CD8-positive, alpha-beta memory T cell (primary cell): ENCODE results near the gene ZNF808. TPM values are rescaled to one million over a fixed set of nuclear protein-coding genes. Genes with fewer than 3 reads are reported as not detected.
A peak's percentile ranks its signal among the peaks of the same experiment; 100 is the strongest.
"Not testable (repeated sequence)": the region's sequence is repeated elsewhere in the genome, so short reads cannot be mapped to it uniquely, and the experiment has no call there.

ENCODE experiments used
- CTCF ChIA-PET: fragments of 350-600 bp; sonication (Branson Sonifier 250); formaldehyde crosslinking; loops from one replicate; lab custom pipeline; 2021; ENCODE audit warnings: antibody characterized with exemption; lab: Charles Lee
- POLR2A ChIA-PET: fragments of 350-600 bp; sonication (Branson Sonifier 250); formaldehyde crosslinking; loops from one replicate; lab custom pipeline; 2021; ENCODE audit warnings: antibody characterized with exemption; lab: Charles Lee
- DNase-seq, 5 donors: peaks; one replicate each; pipeline versions ENCODE4 v3.0.0 to v3.0.0-alpha.2; 2020 to 2022; ENCODE audit warnings: mixed read lengths in 1 of 5
- H3K27ac ChIP-seq: one replicate; pipeline ENCODE4 v1.7.0; 2013; ENCODE audit warnings: low read depth, mild to moderate bottlenecking, low read length, moderate library complexity
- H3K27me3 ChIP-seq: 2 replicates; pipeline ENCODE4 v1.7.0; 2013; ENCODE audit warnings: low read length, mild to moderate bottlenecking; ENCODE audit not compliant: insufficient read depth, poor library complexity, severe bottlenecking
- H3K36me3 ChIP-seq: 2 replicates; pipeline ENCODE4 v1.7.0; 2013; ENCODE audit warnings: mild to moderate bottlenecking, low read length, moderate library complexity; ENCODE audit not compliant: insufficient read depth
- H3K4me1 ChIP-seq: 2 replicates; pipeline ENCODE4 v1.7.0; 2013; ENCODE audit warnings: mild to moderate bottlenecking, low read length, moderate library complexity; ENCODE audit not compliant: insufficient read depth
- H3K4me3 ChIP-seq: 2 replicates; pipeline ENCODE4 v1.7.0; 2013; ENCODE audit warnings: mild to moderate bottlenecking, low read length
- H3K9me3 ChIP-seq: 2 replicates; pipeline ENCODE4 v1.7.0; 2013; ENCODE audit warnings: mild to moderate bottlenecking, low read length
- H3K27ac Mint-ChIP-seq, 8 donors: one replicate each; pipeline ENCODE4 v1.8.0; 2020 to 2021; ENCODE audit warnings: mixed read lengths in 8 of 8, mild to moderate bottlenecking in 6 of 8, inconsistent platforms in 3 of 8, moderate library complexity in 3 of 8
- H3K27me3 Mint-ChIP-seq, 2 donors: one replicate each; pipeline ENCODE4 v1.8.0; 2020 to 2021; ENCODE audit warnings: mixed read lengths in 2 of 2, mild to moderate bottlenecking in 1 of 2, moderate library complexity in 1 of 2
- H3K36me3 Mint-ChIP-seq, 3 donors: one replicate each; pipeline ENCODE4 v1.8.0; 2020 to 2021; ENCODE audit warnings: mixed read lengths in 3 of 3, inconsistent platforms in 1 of 3, mild to moderate bottlenecking in 1 of 3
- H3K4me1 Mint-ChIP-seq, 3 donors: one replicate each; pipeline ENCODE4 v1.8.0; 2020 to 2021; ENCODE audit warnings: mixed read lengths in 3 of 3, inconsistent platforms in 1 of 3, mild to moderate bottlenecking in 1 of 3
- H3K4me3 Mint-ChIP-seq, 7 donors: one replicate each; pipeline ENCODE4 v1.8.0; 2020 to 2021; ENCODE audit warnings: mixed read lengths in 7 of 7, mild to moderate bottlenecking in 6 of 7, moderate library complexity in 4 of 7, inconsistent platforms in 2 of 7
- H3K9me3 Mint-ChIP-seq, 5 donors: one replicate each; pipeline ENCODE4 v1.8.0; 2020 to 2022; ENCODE audit warnings: mixed read lengths in 5 of 5, mild to moderate bottlenecking in 3 of 5, moderate library complexity in 2 of 5, inconsistent platforms in 1 of 5
- polyA plus RNA-seq: library from polyadenylated mRNA; unstranded; fragments of 300-500 nt; fragmentation: Illumina TruSeq; gene quantifications from one replicate; pipeline ENCODE4 v1.2.3, GENCODE V29; 2021
- total RNA-seq, 2 experiments: library from RNA; stranded (reverse); gene quantifications; one replicate each; pipeline ENCODE4 v1.2.3, GENCODE V29; 2021

ZNF808 gene
- total and polyA plus RNA-seq, 3 experiments from 2014 or later: 14.4 to 31.9 (median 28.2) TPM

- Histone ChIP-seq H3K27ac (no peak overlapping the region), H3K9me3 (peaks cover 35% of the 10 kb centered on the region)
- no peak overlapping the region for H3K4me3 Mint-ChIP-seq
Measured at GRCh38 chr19:52584736-52585440, 57.4 kb downstream of the ZNF808 start.

GRCh38 chr19:52585604-52586003, 58.1 kb downstream of the ZNF808 start:
- peaks cover 31 to 61% (median 60%) of the 10 kb centered on the region in 3 donors for H3K36me3 Mint-ChIP-seq
- peaks cover 32% of the 10 kb centered on the region for H3K36me3 ChIP-seq
- no peak for DNase-seq
- H3K4me1 ChIP-seq: no peaks in the 10 kb centered on the region
- no peaks in the 10 kb centered on the region for H3K27me3 ChIP-seq
- CTCF ChIA-PET: no interaction called here
- no peak overlapping the region for H3K27ac ChIP-seq
- H3K9me3 ChIP-seq: peaks cover 35% of the 10 kb centered on the region
- peaks cover 19 to 64% (median 53%) of the 10 kb centered on the region in 5 donors for H3K9me3 Mint-ChIP-seq
- H3K27me3 Mint-ChIP-seq: no peaks in the 10 kb centered on the region
- no peak overlapping the region for H3K27ac Mint-ChIP-seq
- POLR2A ChIA-PET: no interaction called here
- H3K4me3 Mint-ChIP-seq: no peak overlapping the region
- no peak overlapping the region for H3K4me3 ChIP-seq
- peaks cover 0 to 4% (median 0%) of the 10 kb centered on the region in 3 donors for H3K4me1 Mint-ChIP-seq

More at GRCh38 chr19:52584736-52585440, 57.4 kb downstream of the ZNF808 start:
- Mint-ChIP-seq H3K4me1 (peaks cover 0 to 4% (median 0%) of the 10 kb centered on the region in 3 donors), H3K36me3 (peaks cover 30 to 63% (median 63%) of the 10 kb centered on the region in 3 donors), H3K9me3 (peaks cover 20 to 71% (median 56%) of the 10 kb centered on the region in 5 donors), H3K27me3 (no peaks in the 10 kb centered on the region), H3K27ac (no peak overlapping the region)
- Histone ChIP-seq H3K4me3 (no peak overlapping the region), H3K4me1 (no peaks in the 10 kb centered on the region), H3K27me3 (no peaks in the 10 kb centered on the region), H3K36me3 (peaks cover 33% of the 10 kb centered on the region)
- POLR2A ChIA-PET: no interaction called here
- CTCF ChIA-PET: no interaction called here
- DNase-seq: no peak

GRCh38 chr19:52590728-52591127, 63.3 kb downstream of the ZNF808 start:
- peaks cover 16 to 49% (median 44%) of the 10 kb centered on the region in 3 donors for H3K36me3 Mint-ChIP-seq
- ChIA-PET POLR2A (no interaction called here), CTCF (interaction anchor here (1.0 kb wide), 1 partner anchor 9 kb away, joined by 3 read pairs; no protein-coding TSS in a partner anchor)
- peaks cover 0 to 30% (median 15%) of the 10 kb centered on the region in 5 donors for H3K9me3 Mint-ChIP-seq
- Histone ChIP-seq H3K4me1 (no peaks in the 10 kb centered on the region), H3K27ac (no peak overlapping the region), H3K4me3 (no peak overlapping the region), H3K27me3 (no peaks in the 10 kb centered on the region), H3K36me3 (peaks cover 15% of the 10 kb centered on the region), H3K9me3 (peaks cover 2% of the 10 kb centered on the region)
- no peaks in the 10 kb centered on the region for H3K27me3 Mint-ChIP-seq
- H3K4me3 Mint-ChIP-seq: no peak overlapping the region
- peak overlapping the region in 1 of 8 donors; percentile 23 for H3K27ac Mint-ChIP-seq
- H3K4me1 Mint-ChIP-seq: peaks cover 0 to 4% (median 0%) of the 10 kb centered on the region in 3 donors
- no peak for DNase-seq

- no peak overlapping the region for H3K4me3 Mint-ChIP-seq
- no peaks in the 10 kb centered on the region for H3K27me3 Mint-ChIP-seq
- Histone ChIP-seq H3K36me3 (peaks cover 15% of the 10 kb centered on the region), H3K27ac (no peak overlapping the region), H3K9me3 (peaks cover 10% of the 10 kb centered on the region), H3K27me3 (no peaks in the 10 kb centered on the region), H3K4me1 (no peaks in the 10 kb centered on the region), H3K4me3 (no peak overlapping the region)
- ChIA-PET CTCF (no interaction called here), POLR2A (no interaction called here)
- peaks cover under 1 to 35% (median 14%) of the 10 kb centered on the region in 5 donors for H3K9me3 Mint-ChIP-seq
- peaks cover 13 to 58% (median 50%) of the 10 kb centered on the region in 3 donors for H3K36me3 Mint-ChIP-seq
- H3K27ac Mint-ChIP-seq: no peak overlapping the region
- H3K4me1 Mint-ChIP-seq: peaks cover 0 to 2% (median 0%) of the 10 kb centered on the region in 3 donors
- DNase-seq: no peak
Measured at GRCh38 chr19:52592301-52592700, 64.8 kb downstream of the ZNF808 start.

GRCh38 chr19:52593441-52593840, 66.0 kb downstream of the ZNF808 start:
- H3K27ac ChIP-seq, H3K4me3 ChIP-seq, H3K9me3 ChIP-seq, DNase-seq, CTCF ChIA-PET, H3K27me3 Mint-ChIP-seq, H3K4me1 Mint-ChIP-seq, H3K4me1 ChIP-seq, H3K4me3 Mint-ChIP-seq, H3K27me3 ChIP-seq, H3K27ac Mint-ChIP-seq, POLR2A ChIA-PET: not testable (repeated sequence)
- H3K36me3 ChIP-seq: peaks cover 15% of the 10 kb centered on the region
- H3K36me3 Mint-ChIP-seq: peaks cover 12 to 56% (median 46%) of the 10 kb centered on the region in 3 donors
- H3K9me3 Mint-ChIP-seq: peaks cover 4 to 33% (median 12%) of the 10 kb centered on the region in 5 donors

GRCh38 chr19:52599241-52599640, 71.8 kb downstream of the ZNF808 start:
- Mint-ChIP-seq H3K4me1 (peaks cover 21 to 34% (median 25%) of the 10 kb centered on the region in 3 donors), H3K4me3 (peak overlapping the region in 2 of 7 donors; percentile 18 to 49), H3K36me3 (peaks cover 3 to 36% (median 36%) of the 10 kb centered on the region in 3 donors), H3K27ac (no peak overlapping the region), H3K9me3 (peaks cover 4 to 29% (median 12%) of the 10 kb centered on the region in 5 donors), H3K27me3 (no peaks in the 10 kb centered on the region)
- Histone ChIP-seq H3K36me3 (no peaks in the 10 kb centered on the region), H3K27me3 (no peaks in the 10 kb centered on the region), H3K4me3 (no peak overlapping the region), H3K9me3 (peaks cover 10% of the 10 kb centered on the region), H3K4me1 (peaks cover 9% of the 10 kb centered on the region), H3K27ac (no peak overlapping the region)
- CTCF ChIA-PET: interaction anchor here (0.8 to 1.4 kb wide), 2 partner anchors 8 to 255 kb away, joined by 3 read pairs; no protein-coding TSS in a partner anchor
- DNase-seq: no peak
- POLR2A ChIA-PET: interaction anchor here (0.5 kb wide), 1 partner anchor 48 kb away, joined by 3 read pairs; no protein-coding TSS in a partner anchor

- Mint-ChIP-seq H3K27me3 (no peaks in the 10 kb centered on the region), H3K36me3 (peaks cover 5 to 30% (median 28%) of the 10 kb centered on the region in 3 donors), H3K4me1 (peaks cover 27 to 42% (median 34%) of the 10 kb centered on the region in 3 donors), H3K27ac (peak overlapping the region in 6 of 8 donors; percentile 59 to 97 (median 90)), H3K4me3 (peak overlapping the region; percentile 89 to 98 (median 94)), H3K9me3 (peaks cover 4 to 32% (median 14%) of the 10 kb centered on the region in 5 donors)
- peak in 2 of 5 donors; percentile 3 to 51 for DNase-seq
- no peaks in the 10 kb centered on the region for H3K27me3 ChIP-seq
- CTCF ChIA-PET: interaction anchor here (1.4 kb wide), 1 partner anchor 256 kb away, joined by 3 read pairs; no protein-coding TSS in a partner anchor
- peak overlapping the region; percentile 63 for H3K27ac ChIP-seq
- POLR2A ChIA-PET: no interaction called here
- H3K36me3 ChIP-seq: peaks cover 5% of the 10 kb centered on the region
- H3K4me1 ChIP-seq: peaks cover 9% of the 10 kb centered on the region
- H3K4me3 ChIP-seq: peak overlapping the region; percentile 84
- peaks cover 10% of the 10 kb centered on the region for H3K9me3 ChIP-seq
Measured at GRCh38 chr19:52600639-52601024, 73.2 kb downstream of the ZNF808 start.
